ENCODE measurements around the gene SHMT2.
A peak's percentile ranks its signal among the peaks of the same experiment; 100 is the strongest.

Gene SHMT2

DNA sequence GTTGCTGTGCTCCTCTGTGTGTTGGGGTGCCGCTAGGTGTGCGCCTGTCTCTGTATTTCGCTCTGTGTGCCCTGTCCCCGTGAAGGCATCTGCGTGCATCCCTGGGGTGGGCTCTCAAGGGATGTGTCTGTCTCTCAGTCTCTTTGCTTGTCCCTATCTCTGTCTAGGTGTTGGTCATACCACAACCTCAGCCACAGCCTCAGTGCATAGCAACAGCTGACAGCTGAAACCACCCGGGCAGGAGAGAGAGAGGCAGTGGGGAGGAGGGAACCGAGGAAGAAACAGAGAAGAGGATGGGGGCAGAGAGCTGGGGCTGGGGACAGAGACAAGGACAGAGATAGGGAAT lies 13.9 kb upstream of the SHMT2 start:
- Histone ChIP-seq H3K27me3 (peaks cover 91% of the 10 kb centered on the region), H3K4me1 (ENCODE audit: control insufficient read depth in 1 of 2, insufficient read depth in 1 of 2, low read depth in 1 of 2, low read length in 1 of 2) (peaks cover 11 to 25% of the 10 kb centered on the region in 2 experiments), H3K4me3 (ENCODE audit: low read depth in 1 of 2, low read length in 1 of 2) (no peak overlapping the region), H3K36me3 (no peaks in the 10 kb centered on the region), H3K9me3 (no peaks in the 10 kb centered on the region), H3K27ac (no peak overlapping the region)
- TF ChIP-seq, protein P1, sequence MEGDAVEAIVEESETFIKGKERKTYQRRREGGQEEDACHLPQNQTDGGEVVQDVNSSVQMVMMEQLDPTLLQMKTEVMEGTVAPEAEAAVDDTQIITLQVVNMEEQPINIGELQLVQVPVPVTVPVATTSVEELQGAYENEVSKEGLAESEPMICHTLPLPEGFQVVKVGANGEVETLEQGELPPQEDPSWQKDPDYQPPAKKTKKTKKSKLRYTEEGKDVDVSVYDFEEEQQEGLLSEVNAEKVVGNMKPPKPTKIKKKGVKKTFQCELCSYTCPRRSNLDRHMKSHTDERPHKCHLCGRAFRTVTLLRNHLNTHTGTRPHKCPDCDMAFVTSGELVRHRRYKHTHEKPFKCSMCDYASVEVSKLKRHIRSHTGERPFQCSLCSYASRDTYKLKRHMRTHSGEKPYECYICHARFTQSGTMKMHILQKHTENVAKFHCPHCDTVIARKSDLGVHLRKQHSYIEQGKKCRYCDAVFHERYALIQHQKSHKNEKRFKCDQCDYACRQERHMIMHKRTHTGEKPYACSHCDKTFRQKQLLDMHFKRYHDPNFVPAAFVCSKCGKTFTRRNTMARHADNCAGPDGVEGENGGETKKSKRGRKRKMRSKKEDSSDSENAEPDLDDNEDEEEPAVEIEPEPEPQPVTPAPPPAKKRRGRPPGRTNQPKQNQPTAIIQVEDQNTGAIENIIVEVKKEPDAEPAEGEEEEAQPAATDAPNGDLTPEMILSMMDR (IDR thresholded peaks at IDR 0.05) = no peak

DNA sequence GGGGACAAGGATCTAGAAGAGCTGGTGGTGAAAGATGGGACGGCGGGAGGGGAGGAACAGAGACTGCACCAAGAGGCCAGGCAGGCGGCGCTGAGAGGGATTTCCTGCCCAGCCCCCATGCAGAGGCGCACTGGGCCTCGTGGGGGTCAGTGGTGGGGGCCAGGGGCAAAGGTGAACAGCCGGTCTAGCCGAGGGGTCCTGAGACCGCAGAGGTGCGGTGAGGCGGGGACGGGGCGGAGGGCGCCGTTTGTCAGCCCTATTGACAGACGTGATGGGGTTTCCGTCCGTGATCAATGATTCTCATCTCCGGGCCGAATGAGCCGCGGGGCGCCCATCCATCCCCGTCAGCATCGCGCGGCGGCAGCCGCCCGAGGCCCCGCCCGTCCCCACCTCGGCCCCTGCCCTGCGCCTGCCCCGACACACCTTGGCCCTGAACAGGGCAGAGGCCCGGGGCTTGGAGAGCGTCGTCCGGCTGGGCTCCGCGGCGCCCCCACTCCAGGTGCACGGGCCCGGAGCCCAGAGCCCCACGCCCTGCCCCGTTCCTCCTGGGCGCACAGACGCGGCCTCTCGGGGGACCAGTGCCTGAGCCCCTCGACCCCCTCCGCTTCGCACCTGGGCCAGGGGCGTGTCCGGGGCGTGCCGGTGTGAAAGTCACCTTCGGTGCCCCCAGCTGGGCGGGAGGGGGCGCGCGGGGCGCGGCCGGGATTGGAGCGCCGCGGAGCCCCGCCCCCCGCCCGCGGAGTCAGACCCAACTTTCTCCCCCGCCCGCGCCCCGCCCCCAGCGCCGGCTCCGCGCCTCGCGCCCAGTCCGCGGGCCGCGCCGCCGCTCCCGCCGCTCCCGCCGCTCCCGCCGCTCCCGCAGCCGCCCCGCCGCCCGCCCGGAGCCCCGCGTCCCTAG lies 13.2 kb upstream of the SHMT2 start, which contains the start of gene NXPH4:
Gene NXPH4, plus strand, starts transcription at position 781 of the 898 bp plus-strand sequence. CDS start 176 bp downstream, outside the sequence.
- peaks cover 11 to 25% of the 10 kb centered on the region in 2 experiments for H3K4me1 ChIP-seq (ENCODE audit: control insufficient read depth in 1 of 2, insufficient read depth in 1 of 2, low read depth in 1 of 2, low read length in 1 of 2)
- H3K36me3 ChIP-seq = no peaks in the 10 kb centered on the region
- no peaks in the 10 kb centered on the region for H3K9me3 ChIP-seq
- H3K27ac ChIP-seq = no peak within 1 kb of the TSS
- peaks cover 92% of the 10 kb centered on the region for H3K27me3 ChIP-seq
- TF ChIP-seq, protein P1 (IDR thresholded peaks at IDR 0.05) = no peak
- H3K4me3 ChIP-seq (ENCODE audit: low read depth in 1 of 2, low read length in 1 of 2) = peak within 1 kb of the TSS in 1 of 2 experiments; percentile 59

DNA sequence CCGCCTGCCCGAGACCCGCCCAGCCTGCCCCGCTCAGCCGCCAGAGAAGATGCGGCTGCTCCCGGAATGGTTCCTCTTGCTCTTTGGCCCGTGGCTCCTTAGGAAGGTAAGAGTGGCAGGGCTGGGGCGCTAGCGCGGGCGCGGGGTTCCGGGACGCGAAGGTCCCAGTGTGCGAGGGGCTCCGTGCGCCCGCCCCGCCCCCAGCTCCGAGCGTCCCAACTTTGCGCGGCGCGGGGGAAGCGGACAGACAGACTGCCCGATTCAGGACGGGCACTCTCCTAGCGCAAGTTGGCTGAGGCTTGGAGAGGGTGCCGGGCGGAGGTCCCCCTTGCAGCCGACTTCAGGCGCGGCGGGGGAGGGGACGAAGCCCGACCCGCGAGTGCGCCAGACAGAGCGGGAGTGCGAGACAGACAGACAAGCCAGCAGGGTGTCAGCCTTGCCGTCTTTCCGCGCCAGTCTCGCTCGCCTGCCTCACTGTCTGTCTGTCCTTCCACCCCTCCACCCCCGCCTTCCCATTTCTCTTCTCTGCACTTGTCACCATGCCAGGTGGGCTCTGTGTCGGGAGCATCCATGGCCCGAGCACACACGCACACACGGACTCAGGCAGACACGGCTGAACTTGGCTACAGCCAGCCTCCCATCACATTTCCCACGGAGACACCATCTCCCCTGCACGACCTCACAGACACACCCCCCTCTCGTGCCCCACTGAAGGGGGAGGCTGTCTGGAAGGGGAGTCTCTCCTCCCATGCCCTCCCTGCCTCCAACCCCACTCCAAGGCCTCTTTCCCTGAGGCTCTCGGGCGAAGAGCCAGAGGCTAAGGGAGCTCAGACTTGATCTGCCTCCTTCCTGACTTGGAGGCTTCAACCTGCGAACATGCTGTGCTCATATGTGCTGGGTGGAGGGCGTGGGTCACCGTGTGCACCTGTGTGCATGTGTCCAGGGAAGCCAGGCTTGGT lies 12.3 kb upstream of the SHMT2 start:
- Histone ChIP-seq H3K36me3 (no peaks in the 10 kb centered on the region), H3K4me3 (ENCODE audit: low read depth in 1 of 2, low read length in 1 of 2) (peak overlapping the region in 1 of 2 experiments; percentile 57), H3K27ac (no peak overlapping the region), H3K4me1 (ENCODE audit: control insufficient read depth in 1 of 2, insufficient read depth in 1 of 2, low read depth in 1 of 2, low read length in 1 of 2) (peaks cover 11 to 25% of the 10 kb centered on the region in 2 experiments), H3K9me3 (no peaks in the 10 kb centered on the region), H3K27me3 (peaks cover 97% of the 10 kb centered on the region)
- TF ChIP-seq, protein P1 (IDR thresholded peaks at IDR 0.05) = no peak

DNA sequence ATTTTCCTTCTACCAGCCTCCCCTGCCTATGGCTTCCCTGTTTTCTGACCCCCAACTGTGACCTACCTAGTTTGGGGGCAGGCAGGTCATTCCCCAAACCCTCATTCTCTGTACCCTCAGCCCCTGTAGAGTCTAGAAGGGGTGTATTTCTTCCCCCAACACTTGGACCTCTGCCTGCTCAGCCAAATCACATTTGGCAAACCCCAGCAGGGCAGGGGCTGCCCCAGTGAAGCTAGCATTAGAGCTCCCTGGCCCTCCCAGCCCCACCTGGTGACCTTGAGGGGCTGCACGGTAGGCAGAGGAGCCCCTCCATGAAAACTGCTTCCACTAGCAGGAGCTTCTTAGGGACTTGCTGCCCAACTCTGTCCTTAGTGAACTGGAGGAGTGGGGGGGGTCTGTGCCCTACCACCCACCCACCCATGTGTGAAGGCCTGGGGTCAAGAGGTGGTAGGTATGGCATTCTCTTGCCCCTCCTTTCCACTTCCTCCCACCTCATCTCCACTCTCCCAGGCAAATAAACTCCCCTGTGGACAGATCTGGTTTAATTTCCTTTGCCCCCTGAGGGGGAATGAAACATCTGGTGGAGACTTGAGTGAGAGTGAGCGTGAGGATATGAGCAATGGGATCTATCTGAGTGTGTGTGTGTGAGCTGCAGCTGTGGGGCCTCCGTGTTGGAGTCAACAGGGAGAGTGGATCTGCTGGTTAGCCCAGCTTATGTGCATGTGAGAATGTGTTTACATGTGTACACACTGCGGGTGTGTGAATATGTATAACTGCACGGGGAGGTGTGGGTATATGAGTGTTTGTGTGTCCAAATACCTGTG lies 11.3 kb upstream of the SHMT2 start:
- Histone ChIP-seq H3K27ac (no peak overlapping the region), H3K27me3 (peaks cover 100% of the 10 kb centered on the region), H3K36me3 (no peaks in the 10 kb centered on the region), H3K4me1 (ENCODE audit: control insufficient read depth in 1 of 2, insufficient read depth in 1 of 2, low read depth in 1 of 2, low read length in 1 of 2) (peaks cover 11 to 25% of the 10 kb centered on the region in 2 experiments), H3K9me3 (no peaks in the 10 kb centered on the region), H3K4me3 (ENCODE audit: low read depth in 1 of 2, low read length in 1 of 2) (no peak overlapping the region)
- TF ChIP-seq, protein P1 (IDR thresholded peaks at IDR 0.05) = no peak
